Measurements from ENCODE around the gene ZNF18.

DNA sequence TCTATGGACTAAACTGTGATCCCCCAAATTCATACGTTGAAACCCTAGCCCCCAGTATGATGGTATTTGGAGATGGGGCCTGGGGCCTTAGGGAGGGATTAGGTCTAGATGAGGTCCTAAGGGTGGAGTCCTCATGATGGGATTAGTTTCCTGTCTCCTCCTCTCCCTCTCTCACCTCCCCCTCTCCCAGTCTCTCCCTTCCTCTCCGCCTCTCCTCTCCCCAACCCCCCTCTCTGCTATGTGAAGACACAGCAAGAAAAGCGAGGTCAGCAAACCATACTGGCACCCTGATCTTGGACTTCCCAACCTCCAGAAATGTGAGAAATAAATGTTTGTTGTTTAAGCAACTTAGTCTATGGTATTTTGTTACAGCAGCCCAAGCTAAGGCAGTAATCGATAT lies 15.4 kb downstream of the ZNF18 start:
- TF ChIP-seq CTCF (IDR thresholded peaks at IDR 0.05; ENCODE audit: poor library complexity) (no peak), EZH2phosphoT487 (IDR thresholded peaks at IDR 0.05; ENCODE audit: low read depth, severe bottlenecking, unreplicated experiment) (no peak)

Measured in hepatocyte (in vitro differentiated cells).